HCT116 (cell line): ENCODE measurements around the gene COL12A1. TPM values are rescaled to one million over a fixed set of nuclear protein-coding genes. Genes with fewer than 3 reads are reported as not detected.
"Not testable (repeated sequence)": the region's sequence is repeated elsewhere in the genome, so short reads cannot be mapped to it uniquely, and the experiment has no call there.

ENCODE experiments used
- ATAC-seq: fragments of 200-7000 bp; cut with Tn5 transposase; 2 replicates; pipeline ENCODE4 v1.9.1; 2020; ENCODE audit warnings: mild to moderate bottlenecking, moderate library complexity
- BruUV-seq: library from RNA; stranded (reverse); fragments of 400-500 nt; replicated peaks from 2 replicates; lab custom pipeline; 2021; lab: Mats Ljungman, UMichigan
- CTCF ChIA-PET: fragments of 300-600 bp; sonication (Branson Sonifier 250); formaldehyde crosslinking; loops from one replicate; lab custom pipeline; 2021; ENCODE audit warnings: antibody characterized with exemption; lab: Charles Lee
- POLR2A ChIA-PET: fragments of 300-600, 350-600 bp; sonication (Branson Sonifier 250); formaldehyde crosslinking; loops from one replicate; lab custom pipeline; 2021; ENCODE audit warnings: antibody characterized with exemption; lab: Charles Lee
- RAD21 ChIA-PET, 2 experiments: fragments of 300-600 bp; sonication (Branson Sonifier 250); formaldehyde crosslinking; loops; one replicate each; lab custom pipeline; 2023; ENCODE audit warnings: low total read pairs in 2 of 2; ENCODE audit not compliant: uncharacterized antibody in 2 of 2, unreplicated experiment in 2 of 2, low non-redundant PET in 1 of 2; lab: Charles Lee
- DNase-seq: peaks from one replicate; pipeline ENCODE4 v3.0.0-alpha.2; 2010; ENCODE audit warnings: low read depth, low spot score
- H2AFZ ChIP-seq: fragments of 200-600 bp; shearing (Covaris generic), sonication (generic); 2 replicates; pipeline ENCODE4 v1.6.1; 2017; ENCODE audit warnings: low read depth, mixed run types, mixed read lengths, antibody characterized with exemption, low read length; ENCODE audit not compliant: poor library complexity, severe bottlenecking
- H3K27ac ChIP-seq: 2 replicates; pipeline ENCODE4 v1.5.1; 2012; ENCODE audit warnings: low read depth, low read length
- H3K27me3 ChIP-seq: fragments of 200-600 bp; sonication (generic); 2 replicates; pipeline ENCODE4 v1.6.1; 2016; ENCODE audit warnings: mixed run types, low read length, mixed read lengths; ENCODE audit not compliant: insufficient read depth
- H3K36me3 ChIP-seq, 2 experiments: fragments of 200-500 bp in 1 of 2; fragments of 200-600 bp in 1 of 2; sonication (Bioruptor generic) in 1 of 2; sonication (generic) in 1 of 2; 2 replicates each; pipeline versions ENCODE4 v1.5.1 to v1.6.1; 2014 to 2016; ENCODE audit warnings: low read length in 2 of 2, inconsistent platforms in 1 of 2, mixed read lengths in 1 of 2, mixed run types in 1 of 2; ENCODE audit not compliant: insufficient read depth in 2 of 2, control insufficient read depth in 1 of 2
- H3K4me1 ChIP-seq, 2 experiments: fragments of 200-600 bp in 1 of 2; sonication (generic) in 1 of 2; 2 replicates each; pipeline versions ENCODE4 v1.5.1 to v1.6.1; 2012 to 2017; ENCODE audit warnings: low read length in 2 of 2, inconsistent platforms in 1 of 2, mild to moderate bottlenecking in 1 of 2, mixed read lengths in 1 of 2, mixed run types in 1 of 2, moderate library complexity in 1 of 2; ENCODE audit not compliant: insufficient read depth in 2 of 2, control insufficient read depth in 1 of 2
- H3K4me2 ChIP-seq: fragments of 200-600 bp; sonication (generic); 2 replicates; pipeline ENCODE4 v1.6.1; 2017; ENCODE audit warnings: mixed run types, low read length, mixed read lengths
- H3K4me3 ChIP-seq, 2 experiments: fragments of 200-600 bp in 1 of 2; sonication (generic) in 1 of 2; replicated peaks in 1 of 2; 2 replicates each; pipeline ENCODE4 v1.5.1; 2011 to 2016; ENCODE audit warnings: low read length in 2 of 2, control low read depth in 1 of 2, low read depth in 1 of 2, mild to moderate bottlenecking in 1 of 2, mixed read lengths in 1 of 2, mixed run types in 1 of 2
- H3K79me2 ChIP-seq: fragments of 200-600 bp; sonication (generic); 2 replicates; pipeline ENCODE4 v1.6.1; 2017; ENCODE audit warnings: mild to moderate bottlenecking, mixed run types, low read length, moderate library complexity, mixed read lengths; ENCODE audit not compliant: insufficient read depth
- H3K9ac ChIP-seq: fragments of 200-600 bp; sonication (generic); 2 replicates; pipeline ENCODE4 v1.6.1; 2016; ENCODE audit warnings: low read length, mixed read lengths
- H3K9me2 ChIP-seq: fragments of 200-600 bp; sonication (generic), shearing (Covaris generic); 2 replicates; pipeline ENCODE4 v1.6.1; 2017; ENCODE audit warnings: mixed run types, mild to moderate bottlenecking, moderate library complexity; ENCODE audit not compliant: insufficient read depth
- H3K9me3 ChIP-seq, 2 experiments: fragments of 200-500 bp in 1 of 2; fragments of 200-600 bp in 1 of 2; sonication (Bioruptor generic) in 1 of 2; sonication (generic) in 1 of 2; 2 replicates each; pipeline ENCODE4 v1.6.1; 2014 to 2017; ENCODE audit warnings: low read length in 2 of 2, mixed read lengths in 2 of 2, inconsistent platforms in 1 of 2, low read depth in 1 of 2, mild to moderate bottlenecking in 1 of 2, mixed run types in 1 of 2, moderate library complexity in 1 of 2; ENCODE audit not compliant: control insufficient read depth in 1 of 2, insufficient read depth in 1 of 2
- H4K20me1 ChIP-seq: fragments of 200-600 bp; sonication (generic), shearing (Covaris generic); 2 replicates; pipeline ENCODE4 v1.6.1; 2017; ENCODE audit warnings: mixed run types, mild to moderate bottlenecking, moderate library complexity; ENCODE audit not compliant: insufficient read depth
- CEBPB ChIP-seq: IDR thresholded peaks from 2 replicates; pipeline ENCODE4 v1.6.1; 2012; ENCODE audit warnings: low read depth
- EGR1 ChIP-seq: IDR thresholded peaks from 2 replicates; pipeline ENCODE4 v1.6.1; 2012; ENCODE audit warnings: low read depth
- ELF1 ChIP-seq: IDR thresholded peaks from 2 replicates; pipeline ENCODE4 v1.6.1; 2012; ENCODE audit warnings: low read depth, borderline replicate concordance
- EZH2 ChIP-seq: fragments of 200-600 bp; sonication (generic); IDR thresholded peaks from 2 replicates; pipeline ENCODE4 v1.6.1; 2017; ENCODE audit warnings: antibody characterized with exemption, mixed run types
- EZH2phosphoT487 ChIP-seq: fragments of 200-600 bp; IDR thresholded peaks from 2 replicates; pipeline ENCODE4 v1.6.1; 2018; ENCODE audit warnings: antibody characterized with exemption, borderline replicate concordance
- FOSL1 ChIP-seq: IDR thresholded peaks from 2 replicates; pipeline ENCODE4 v1.6.1; 2012; ENCODE audit warnings: low read depth
- POLR2A ChIP-seq: IDR thresholded peaks from 2 replicates; pipeline ENCODE4 v1.7.0; 2011; ENCODE audit warnings: borderline replicate concordance; ENCODE audit not compliant: insufficient read depth, insufficient read length; ENCODE audit errors: extremely low read depth
- RAD21 ChIP-seq: IDR thresholded peaks from 2 replicates; pipeline ENCODE4 v1.6.1; 2012; ENCODE audit warnings: low read depth, mild to moderate bottlenecking
- SIN3A ChIP-seq: IDR thresholded peaks from 2 replicates; pipeline ENCODE4 v1.6.1; 2012; ENCODE audit warnings: low read depth
- SRF ChIP-seq: IDR thresholded peaks from 2 replicates; pipeline ENCODE4 v1.6.1; 2012; ENCODE audit warnings: low read depth
- ZFX ChIP-seq: fragments of 450-650 bp; IDR thresholded peaks from 2 replicates; pipeline ENCODE4 v1.6.1; 2017
- ZNF274 ChIP-seq: fragments of 200-500 bp; sonication (Bioruptor generic); IDR thresholded peaks from 2 replicates; pipeline ENCODE4 v1.6.1; 2014; ENCODE audit warnings: mild to moderate bottlenecking, low read depth, low read length, inconsistent platforms
- intact Hi-C: fragments of 100-400 bp; cut with micrococcal nuclease; formaldehyde crosslinking; loops from 2 replicates; pipeline ENCODE4 v1.10.0; 2022
- total RNA-seq: library from RNA; stranded (reverse); gene quantifications from one replicate; pipeline ENCODE4 v1.2.1, GENCODE V29; 2021; ENCODE audit not compliant: unreplicated experiment

Gene COL12A1
- total RNA-seq, 1 experiment from 2014 or later: 23.5 TPM

- peak; percentile 34; the same call in 1 of the 2 replicates for TF ChIP-seq FOSL1
- no peak for TF ChIP-seq EZH2
- H4K20me1 ChIP-seq: no peaks in the 10 kb centered on the region
- BruUV-seq: no TSS peak
- H3K4me2 ChIP-seq: peak overlapping the region; percentile 88
- H3K27ac ChIP-seq: peak overlapping the region; percentile 77; the same call in 1 of the 2 replicates
- H2AFZ ChIP-seq: no peak overlapping the region
- no peaks in the 10 kb centered on the region for H3K27me3 ChIP-seq
- no peak for DNase-seq
- intact Hi-C loops: no loop called here
- H3K9me3 ChIP-seq: no peaks in the 10 kb centered on the region
- peak; percentile 73 for ATAC-seq
- H3K9ac ChIP-seq: peak overlapping the region; percentile 62
- peaks cover 0 to 5% of the 10 kb centered on the region in 2 experiments; a peak in 2 of 4 replicates for H3K36me3 ChIP-seq
- H3K4me1 ChIP-seq: peaks cover 28 to 62% of the 10 kb centered on the region in 2 experiments
- RAD21 ChIA-PET: no interaction called here
- H3K79me2 ChIP-seq: peaks cover 57% of the 10 kb centered on the region
- CTCF ChIA-PET: interaction anchor here (1.6 kb wide), 1 partner anchor 12 kb away, joined by 4 read pairs; no protein-coding TSS in a partner anchor
- no peaks in the 10 kb centered on the region for H3K9me2 ChIP-seq
- POLR2A ChIA-PET: no interaction called here
- peak overlapping the region in 1 of 2 experiments; percentile 53; a peak in 2 of 4 replicates for H3K4me3 ChIP-seq
Measured at GRCh38 chr6:75196081-75196687, 9.7 kb downstream of the COL12A1 start.

- no peak overlapping the region for H3K9ac ChIP-seq
- intact Hi-C loops: no loop called here
- DNase-seq: no peak
- H3K36me3 ChIP-seq: peaks cover 0 to 14% of the 10 kb centered on the region in 2 experiments; a peak in 1 of 4 replicates
- H2AFZ ChIP-seq: no peak overlapping the region
- RAD21 ChIA-PET: no interaction called here
- H3K9me3 ChIP-seq: no peaks in the 10 kb centered on the region
- no peak overlapping the region for H3K4me2 ChIP-seq
- CTCF ChIA-PET: no interaction called here
- POLR2A ChIA-PET: no interaction called here
- H3K9me2 ChIP-seq: no peaks in the 10 kb centered on the region
- peaks cover 5% of the 10 kb centered on the region for H3K79me2 ChIP-seq
- no peak overlapping the region for H3K27ac ChIP-seq
- H3K4me1 ChIP-seq: no peaks in the 10 kb centered on the region; a peak in 1 of 4 replicates
- no peak for ATAC-seq
- H3K4me3 ChIP-seq: no peak overlapping the region
- TF ChIP-seq ZNF274 (no peak), SIN3A (no peak), ELF1 (no peak), EGR1 (no peak), EZH2 (no peak), SRF (no peak), CEBPB (no peak), RAD21 (no peak), POLR2A (no peak), FOSL1 (no peak), EZH2phosphoT487 (no peak), ZFX (no peak)
- BruUV-seq: no TSS peak
- H3K27me3 ChIP-seq: no peaks in the 10 kb centered on the region
- H4K20me1 ChIP-seq: no peaks in the 10 kb centered on the region; the same call in 1 of the 2 replicates
Measured at GRCh38 chr6:75188221-75188925, 17.5 kb downstream of the COL12A1 start.

- H3K27me3 ChIP-seq, RAD21 ChIA-PET, H3K9me2 ChIP-seq, ATAC-seq, BruUV-seq, CTCF ChIA-PET, H2AFZ ChIP-seq, DNase-seq, H4K20me1 ChIP-seq, H3K9me3 ChIP-seq, H3K4me3 ChIP-seq, H3K9ac ChIP-seq, POLR2A ChIA-PET, H3K4me1 ChIP-seq, intact Hi-C loops, H3K79me2 ChIP-seq, H3K27ac ChIP-seq, H3K4me2 ChIP-seq: not testable (repeated sequence)
- H3K36me3 ChIP-seq: peaks cover 0 to 14% of the 10 kb centered on the region in 2 experiments; a peak in 1 of 4 replicates
Measured at GRCh38 chr6:75186581-75186980, 19.3 kb downstream of the COL12A1 start.
